ENCODE measurements around the gene GPR173.

Gene GPR173

GRCh38 chrX:53056292-53056691, 7.7 kb downstream of the GPR173 start:
- Histone ChIP-seq H3K27ac (ENCODE audit: low read depth, low read length) (no peak overlapping the region), H3K36me3 (ENCODE audit: control insufficient read depth in 5 of 5, insufficient read depth in 5 of 5, low read length in 5 of 5) (no peaks in the 10 kb centered on the region), H3K4me1 (ENCODE audit: control insufficient read depth in 5 of 5, insufficient read depth in 5 of 5, low read length in 5 of 5) (no peaks in the 10 kb centered on the region), H3K9ac (ENCODE audit: low read length in 5 of 5) (no peak overlapping the region), H3K9me3 (ENCODE audit: control insufficient read depth in 5 of 5, low read length in 5 of 5) (no peaks in the 10 kb centered on the region), H3K4me3 (ENCODE audit: low read depth in 1 of 5, low read length in 5 of 5) (no peak overlapping the region), H3K27me3 (ENCODE audit: control insufficient read depth in 5 of 5, insufficient read depth in 4 of 5, low read length in 5 of 5) (peaks cover 2 to 34% (median 30%) of the 10 kb centered on the region in 5 donors)

- Histone ChIP-seq H3K27me3 (ENCODE audit: control insufficient read depth in 5 of 5, insufficient read depth in 4 of 5, low read length in 5 of 5) (peaks cover 0 to 6% (median 5%) of the 10 kb centered on the region in 5 donors), H3K4me3 (ENCODE audit: low read depth in 1 of 5, low read length in 5 of 5) (no peak overlapping the region), H3K9me3 (ENCODE audit: control insufficient read depth in 5 of 5, low read length in 5 of 5) (no peaks in the 10 kb centered on the region), H3K27ac (ENCODE audit: low read depth, low read length) (no peak overlapping the region), H3K4me1 (ENCODE audit: control insufficient read depth in 5 of 5, insufficient read depth in 5 of 5, low read length in 5 of 5) (no peaks in the 10 kb centered on the region), H3K36me3 (ENCODE audit: control insufficient read depth in 5 of 5, insufficient read depth in 5 of 5, low read length in 5 of 5) (no peaks in the 10 kb centered on the region), H3K9ac (ENCODE audit: low read length in 5 of 5) (no peak overlapping the region)
Observed at GRCh38 chrX:53065104-53065503, 16.5 kb downstream of the GPR173 start.

GRCh38 chrX:53071064-53071463, 22.5 kb downstream of the GPR173 start:
- Histone ChIP-seq H3K9me3 (ENCODE audit: control insufficient read depth in 5 of 5, low read length in 5 of 5) (no peaks in the 10 kb centered on the region), H3K27ac (ENCODE audit: low read depth, low read length) (no peak overlapping the region), H3K4me1 (ENCODE audit: control insufficient read depth in 5 of 5, insufficient read depth in 5 of 5, low read length in 5 of 5) (peaks cover 0 to 10% (median 5%) of the 10 kb centered on the region in 5 donors), H3K9ac (ENCODE audit: low read length in 5 of 5) (no peak overlapping the region), H3K27me3 (ENCODE audit: control insufficient read depth in 5 of 5, insufficient read depth in 4 of 5, low read length in 5 of 5) (peaks cover 0 to 20% (median 5%) of the 10 kb centered on the region in 5 donors), H3K36me3 (ENCODE audit: control insufficient read depth in 5 of 5, insufficient read depth in 5 of 5, low read length in 5 of 5) (no peaks in the 10 kb centered on the region), H3K4me3 (ENCODE audit: low read depth in 1 of 5, low read length in 5 of 5) (no peak overlapping the region)

GRCh38 chrX:53071604-53072417, 23.2 kb downstream of the GPR173 start:
- Histone ChIP-seq H3K27me3 (ENCODE audit: control insufficient read depth in 5 of 5, insufficient read depth in 4 of 5, low read length in 5 of 5) (peaks cover 0 to 20% (median 5%) of the 10 kb centered on the region in 5 donors), H3K4me1 (ENCODE audit: control insufficient read depth in 5 of 5, insufficient read depth in 5 of 5, low read length in 5 of 5) (peaks cover 0 to 10% (median 5%) of the 10 kb centered on the region in 5 donors), H3K4me3 (ENCODE audit: low read depth in 1 of 5, low read length in 5 of 5) (peak overlapping the region; percentile 48 to 71 (median 60)), H3K36me3 (ENCODE audit: control insufficient read depth in 5 of 5, insufficient read depth in 5 of 5, low read length in 5 of 5) (no peaks in the 10 kb centered on the region), H3K9ac (ENCODE audit: low read length in 5 of 5) (peak overlapping the region in 1 of 5 donors; percentile 23), H3K27ac (ENCODE audit: low read depth, low read length) (no peak overlapping the region), H3K9me3 (ENCODE audit: control insufficient read depth in 5 of 5, low read length in 5 of 5) (peaks cover 0 to 4% (median 3%) of the 10 kb centered on the region in 5 donors)

GRCh38 chrX:53072418-53073114, 24.0 kb downstream of the GPR173 start:
- H3K9ac ChIP-seq (ENCODE audit: low read length in 5 of 5): peak overlapping the region in 1 of 5 donors; percentile 23
- peaks cover 0 to 7% (median 5%) of the 10 kb centered on the region in 5 donors for H3K9me3 ChIP-seq (ENCODE audit: control insufficient read depth in 5 of 5, low read length in 5 of 5)
- no peak overlapping the region for H3K27ac ChIP-seq (ENCODE audit: low read depth, low read length)
- no peaks in the 10 kb centered on the region for H3K36me3 ChIP-seq (ENCODE audit: control insufficient read depth in 5 of 5, insufficient read depth in 5 of 5, low read length in 5 of 5)
- H3K4me3 ChIP-seq (ENCODE audit: low read depth in 1 of 5, low read length in 5 of 5): peak overlapping the region in 2 of 5 donors; percentile 58 to 67
- peaks cover 0 to 10% (median 5%) of the 10 kb centered on the region in 5 donors for H3K4me1 ChIP-seq (ENCODE audit: control insufficient read depth in 5 of 5, insufficient read depth in 5 of 5, low read length in 5 of 5)
- peaks cover 0 to 16% (median 5%) of the 10 kb centered on the region in 5 donors for H3K27me3 ChIP-seq (ENCODE audit: control insufficient read depth in 5 of 5, insufficient read depth in 4 of 5, low read length in 5 of 5)

- H3K4me3 ChIP-seq (ENCODE audit: low read depth in 1 of 5, low read length in 5 of 5): no peak overlapping the region
- H3K9ac ChIP-seq (ENCODE audit: low read length in 5 of 5): no peak overlapping the region
- H3K4me1 ChIP-seq (ENCODE audit: control insufficient read depth in 5 of 5, insufficient read depth in 5 of 5, low read length in 5 of 5): peaks cover 0 to 10% (median 5%) of the 10 kb centered on the region in 5 donors
- H3K36me3 ChIP-seq (ENCODE audit: control insufficient read depth in 5 of 5, insufficient read depth in 5 of 5, low read length in 5 of 5): no peaks in the 10 kb centered on the region
- H3K9me3 ChIP-seq (ENCODE audit: control insufficient read depth in 5 of 5, low read length in 5 of 5): peaks cover 0 to 7% (median 5%) of the 10 kb centered on the region in 5 donors
- H3K27ac ChIP-seq (ENCODE audit: low read depth, low read length): no peak overlapping the region
- peaks cover 0 to 16% (median 6%) of the 10 kb centered on the region in 5 donors for H3K27me3 ChIP-seq (ENCODE audit: control insufficient read depth in 5 of 5, insufficient read depth in 4 of 5, low read length in 5 of 5)
Observed at GRCh38 chrX:53073115-53073586, 24.6 kb downstream of the GPR173 start.

- Histone ChIP-seq H3K36me3 (ENCODE audit: control insufficient read depth in 5 of 5, insufficient read depth in 5 of 5, low read length in 5 of 5) (no peaks in the 10 kb centered on the region), H3K4me3 (ENCODE audit: low read depth in 1 of 5, low read length in 5 of 5) (no peak overlapping the region), H3K9ac (ENCODE audit: low read length in 5 of 5) (no peak overlapping the region), H3K27me3 (ENCODE audit: control insufficient read depth in 5 of 5, insufficient read depth in 4 of 5, low read length in 5 of 5) (peaks cover 0 to 20% (median 12%) of the 10 kb centered on the region in 5 donors), H3K4me1 (ENCODE audit: control insufficient read depth in 5 of 5, insufficient read depth in 5 of 5, low read length in 5 of 5) (peaks cover 0 to 10% (median 5%) of the 10 kb centered on the region in 5 donors), H3K27ac (ENCODE audit: low read depth, low read length) (no peak overlapping the region), H3K9me3 (ENCODE audit: control insufficient read depth in 5 of 5, low read length in 5 of 5) (peaks cover 0 to 7% (median 5%) of the 10 kb centered on the region in 5 donors)
Observed at GRCh38 chrX:53075011-53075410, 26.4 kb downstream of the GPR173 start.

- Histone ChIP-seq H3K27me3 (ENCODE audit: control insufficient read depth in 5 of 5, insufficient read depth in 4 of 5, low read length in 5 of 5) (peaks cover 0 to 14% (median 11%) of the 10 kb centered on the region in 5 donors), H3K4me1 (ENCODE audit: control insufficient read depth in 5 of 5, insufficient read depth in 5 of 5, low read length in 5 of 5) (peaks cover 0 to 8% (median 3%) of the 10 kb centered on the region in 5 donors), H3K4me3 (ENCODE audit: low read depth in 1 of 5, low read length in 5 of 5) (no peak overlapping the region), H3K9ac (ENCODE audit: low read length in 5 of 5) (no peak overlapping the region), H3K9me3 (ENCODE audit: control insufficient read depth in 5 of 5, low read length in 5 of 5) (peaks cover 0 to 7% (median 5%) of the 10 kb centered on the region in 5 donors), H3K36me3 (ENCODE audit: control insufficient read depth in 5 of 5, insufficient read depth in 5 of 5, low read length in 5 of 5) (no peaks in the 10 kb centered on the region), H3K27ac (ENCODE audit: low read depth, low read length) (no peak overlapping the region)
Observed at GRCh38 chrX:53076671-53077070, 28.1 kb downstream of the GPR173 start.

GRCh38 chrX:53077207-53078197, 28.9 kb downstream of the GPR173 start:
- Histone ChIP-seq H3K27me3 (ENCODE audit: control insufficient read depth in 5 of 5, insufficient read depth in 4 of 5, low read length in 5 of 5) (peaks cover 0 to 12% (median 10%) of the 10 kb centered on the region in 5 donors), H3K9me3 (ENCODE audit: control insufficient read depth in 5 of 5, low read length in 5 of 5) (peaks cover 0 to 7% (median 5%) of the 10 kb centered on the region in 5 donors), H3K36me3 (ENCODE audit: control insufficient read depth in 5 of 5, insufficient read depth in 5 of 5, low read length in 5 of 5) (no peaks in the 10 kb centered on the region), H3K4me3 (ENCODE audit: low read depth in 1 of 5, low read length in 5 of 5) (no peak overlapping the region), H3K4me1 (ENCODE audit: control insufficient read depth in 5 of 5, insufficient read depth in 5 of 5, low read length in 5 of 5) (peaks cover 0 to 5% (median 0%) of the 10 kb centered on the region in 5 donors), H3K27ac (ENCODE audit: low read depth, low read length) (no peak overlapping the region), H3K9ac (ENCODE audit: low read length in 5 of 5) (no peak overlapping the region)
